ENCODE results near the gene STAG1. TPM values are rescaled to one million over a fixed set of nuclear protein-coding genes. Genes with fewer than 3 reads are reported as not detected.

STAG1 gene
- total and polyA plus RNA-seq, 9 donors, result 18.7 to 66.3 (median 55.8) TPM

- intact Hi-C loops (cut with DNase I), result no loop called here
- Histone ChIP-seq H3K4me1 (ENCODE audit: insufficient read depth) (no peaks in the 10 kb centered on the region), H3K27me3 (no peaks in the 10 kb centered on the region), H3K9me3 (no peaks in the 10 kb centered on the region), H3K4me3 (no peak overlapping the region), H3K27ac (no peak overlapping the region), H3K36me3 (no peaks in the 10 kb centered on the region)
- DNase-seq, result no peak
- TF ChIP-seq EP300 (IDR thresholded peaks at IDR 0.05) (no peak), CTCF (IDR thresholded peaks at IDR 0.05) (no peak), POLR2A (IDR thresholded peaks at IDR 0.05) (no peak)
Measured at GRCh38 chr3:136414476-136414875, 337.7 kb downstream of the STAG1 start.

DNA sequence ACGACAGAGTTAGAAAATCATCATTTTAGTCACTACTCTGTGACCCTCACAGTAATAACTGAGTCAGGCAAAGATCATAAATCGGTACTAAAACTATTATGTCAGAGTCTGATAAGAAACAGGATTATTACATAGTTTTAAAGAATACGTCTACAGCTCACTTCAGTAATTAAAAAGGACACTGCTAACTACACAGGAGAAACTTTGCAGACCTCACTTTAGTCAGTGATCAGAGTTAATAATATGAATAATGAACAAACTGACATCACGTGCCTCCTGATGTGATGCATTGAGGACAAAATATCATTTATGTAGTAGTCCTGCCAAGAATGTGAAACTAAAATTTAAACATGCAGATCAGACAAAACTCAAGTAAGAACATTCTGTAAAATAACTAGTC is 339.9 kb downstream of the STAG1 start:
- Histone ChIP-seq H3K4me1 (ENCODE audit: insufficient read depth) (no peaks in the 10 kb centered on the region), H3K27me3 (no peaks in the 10 kb centered on the region), H3K4me3 (no peak overlapping the region), H3K9me3 (no peaks in the 10 kb centered on the region), H3K27ac (no peak overlapping the region), H3K36me3 (no peaks in the 10 kb centered on the region)
- no peak for DNase-seq
- intact Hi-C loops (cut with DNase I), result no loop called here
- WGBS, 3 donors, result 46 to 49% (median 47%) methylated on average over 4 of the region's 4 CpGs
- no peak for TF ChIP-seq POLR2A (IDR thresholded peaks at IDR 0.05)
- TF ChIP-seq EP300 (IDR thresholded peaks at IDR 0.05), result no peak
- no peak for TF ChIP-seq CTCF (IDR thresholded peaks at IDR 0.05)

GRCh38 chr3:136409549-136409948 is 342.6 kb downstream of the STAG1 start:
- intact Hi-C loops (cut with DNase I), result no loop called here
- no peaks in the 10 kb centered on the region for H3K27me3 ChIP-seq
- DNase-seq, result no peak
- TF ChIP-seq CTCF (IDR thresholded peaks at IDR 0.05) (no peak), EP300 (IDR thresholded peaks at IDR 0.05) (no peak), POLR2A (IDR thresholded peaks at IDR 0.05) (no peak)
- 89 to 94% (median 94%) methylated on average over 3 of the region's 3 CpGs for WGBS, 3 donors
- H3K4me3 ChIP-seq, result no peak overlapping the region
- no peaks in the 10 kb centered on the region for H3K9me3 ChIP-seq
- no peaks in the 10 kb centered on the region for H3K4me1 ChIP-seq (ENCODE audit: insufficient read depth)
- H3K36me3 ChIP-seq, result no peaks in the 10 kb centered on the region
- no peak overlapping the region for H3K27ac ChIP-seq

DNA sequence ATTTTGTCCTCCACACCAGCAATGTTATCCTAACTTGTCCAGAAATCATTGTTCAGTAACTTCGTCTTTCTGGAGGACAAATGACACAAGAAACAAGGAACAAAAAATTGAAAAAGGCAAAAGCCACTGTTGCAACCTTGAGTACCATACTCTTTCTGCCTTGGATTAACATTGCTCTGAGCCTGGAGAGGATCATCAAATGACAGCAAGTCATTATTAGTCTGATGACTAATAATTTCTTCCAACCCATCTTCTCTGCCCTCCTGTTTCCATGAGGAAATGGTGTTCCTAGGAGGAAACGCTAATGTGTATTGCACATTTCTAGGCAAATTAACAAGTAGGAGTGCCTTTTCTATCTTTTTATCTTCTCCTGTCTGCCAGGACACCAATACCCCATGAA is 348.1 kb downstream of the STAG1 start:
- no peaks in the 10 kb centered on the region for H3K27me3 ChIP-seq
- WGBS, 3 donors, result 77 to 87% (median 86%) methylated on average over 2 of the region's 2 CpGs

More for the DNA sequence above, 348.1 kb downstream of the STAG1 start:
- H3K27ac ChIP-seq, result no peak overlapping the region
- intact Hi-C loops (cut with DNase I), result no loop called here
- no peak for DNase-seq
- no peak overlapping the region for H3K4me3 ChIP-seq
- TF ChIP-seq CTCF (IDR thresholded peaks at IDR 0.05) (no peak), EP300 (IDR thresholded peaks at IDR 0.05) (no peak), POLR2A (IDR thresholded peaks at IDR 0.05) (no peak)
- H3K9me3 ChIP-seq, result no peaks in the 10 kb centered on the region
- H3K36me3 ChIP-seq, result no peaks in the 10 kb centered on the region
- no peaks in the 10 kb centered on the region for H3K4me1 ChIP-seq (ENCODE audit: insufficient read depth)
